Ishikawa (cell line): ENCODE data around the gene PPM1L.

Source experiments
- CEBPB ChIP-seq: IDR thresholded peaks from 2 replicates; pipeline ENCODE4 v1.6.1; 2012
- CREB1 ChIP-seq: IDR thresholded peaks from 2 replicates; pipeline ENCODE4 v1.6.1; 2012; ENCODE audit warnings: low read depth
- EGR1 ChIP-seq: IDR thresholded peaks from 2 replicates; pipeline ENCODE4 v1.6.1; 2012
- EP300 ChIP-seq: IDR thresholded peaks from 2 replicates; pipeline ENCODE4 v1.6.1; 2012; ENCODE audit warnings: borderline replicate concordance
- FOXM1 ChIP-seq: IDR thresholded peaks from 2 replicates; pipeline ENCODE4 v1.6.1; 2012; ENCODE audit warnings: low read depth, borderline replicate concordance
- MAX ChIP-seq: IDR thresholded peaks from 2 replicates; pipeline ENCODE4 v1.6.1; 2012
- NFIC ChIP-seq: IDR thresholded peaks from 2 replicates; pipeline ENCODE4 v1.6.1; 2012
- RAD21 ChIP-seq: IDR thresholded peaks from 2 replicates; pipeline ENCODE4 v1.6.1; 2012; ENCODE audit warnings: low read depth
- REST ChIP-seq: IDR thresholded peaks from 2 replicates; pipeline ENCODE4 v1.6.1; 2012; ENCODE audit warnings: low read depth, mild to moderate bottlenecking
- TAF1 ChIP-seq: IDR thresholded peaks from 2 replicates; pipeline ENCODE4 v1.6.1; 2012; ENCODE audit warnings: low read depth, mild to moderate bottlenecking
- TCF12 ChIP-seq: IDR thresholded peaks from 2 replicates; pipeline ENCODE4 v1.6.1; 2012; ENCODE audit warnings: low read depth
- TEAD4 ChIP-seq: IDR thresholded peaks from 2 replicates; pipeline ENCODE4 v1.6.1; 2012
- YY1 ChIP-seq: IDR thresholded peaks from 2 replicates; pipeline ENCODE4 v1.6.1; 2012; ENCODE audit warnings: low read depth
- ZBTB7A ChIP-seq: IDR thresholded peaks from 2 replicates; pipeline ENCODE4 v1.6.1; 2012; ENCODE audit warnings: low read depth
- TF ChIP-seq, protein P1 (sequence below): IDR thresholded peaks from 2 replicates; pipeline ENCODE4 v1.6.1; 2012

PPM1L gene

DNA sequence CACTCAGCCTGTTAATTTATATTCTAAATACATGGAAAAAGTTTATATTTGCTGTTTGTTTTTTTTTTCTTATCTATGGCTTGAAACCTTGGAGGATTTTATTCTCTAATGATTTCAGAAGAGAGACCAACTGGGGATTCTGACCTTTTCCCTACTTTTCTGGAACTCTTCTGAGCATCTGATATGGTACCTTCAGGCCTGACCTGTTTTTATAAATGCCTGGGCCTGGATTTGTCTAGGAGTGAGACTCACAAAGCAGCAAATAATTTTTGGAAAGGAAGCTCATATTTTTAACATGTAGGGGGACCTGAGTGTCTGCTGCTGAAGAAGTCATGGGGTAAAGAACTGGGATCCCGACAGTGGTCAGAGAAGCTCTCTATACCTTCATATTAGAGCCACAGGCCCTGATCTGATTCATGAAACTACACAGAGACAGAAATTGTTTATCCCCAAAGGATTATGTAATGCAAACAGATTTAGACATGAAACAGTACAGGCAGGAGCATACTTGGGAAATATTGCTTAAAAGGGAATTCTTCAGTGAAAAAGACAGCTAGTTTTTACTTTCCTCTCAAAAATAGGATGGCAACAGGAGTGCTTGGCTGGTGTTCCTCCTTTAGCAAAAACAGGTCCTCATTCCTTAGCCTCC lies 15.9 kb downstream of the PPM1L start:
- TF ChIP-seq RAD21 = no peak
- no peak for TF ChIP-seq FOXM1
- TF ChIP-seq, protein P1, sequence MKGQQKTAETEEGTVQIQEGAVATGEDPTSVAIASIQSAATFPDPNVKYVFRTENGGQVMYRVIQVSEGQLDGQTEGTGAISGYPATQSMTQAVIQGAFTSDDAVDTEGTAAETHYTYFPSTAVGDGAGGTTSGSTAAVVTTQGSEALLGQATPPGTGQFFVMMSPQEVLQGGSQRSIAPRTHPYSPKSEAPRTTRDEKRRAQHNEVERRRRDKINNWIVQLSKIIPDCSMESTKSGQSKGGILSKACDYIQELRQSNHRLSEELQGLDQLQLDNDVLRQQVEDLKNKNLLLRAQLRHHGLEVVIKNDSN = no peak
- no peak for TF ChIP-seq YY1
- no peak for TF ChIP-seq EP300
- no peak for TF ChIP-seq CEBPB
- no peak for TF ChIP-seq CREB1
- no peak for TF ChIP-seq TAF1
- no peak for TF ChIP-seq TCF12
- no peak for TF ChIP-seq TEAD4

GRCh38 chr3:160773722-160774121 lies 17.7 kb downstream of the PPM1L start:
- no peak for TF ChIP-seq EP300
- no peak for TF ChIP-seq TAF1
- no peak for TF ChIP-seq CREB1
- TF ChIP-seq RAD21 = no peak
- TF ChIP-seq ZBTB7A = no peak
- no peak for TF ChIP-seq TCF12
- no peak for TF ChIP-seq YY1
- no peak for TF ChIP-seq EGR1
- TF ChIP-seq REST = no peak
- TF ChIP-seq MAX = no peak
- TF ChIP-seq FOXM1 = no peak
- no peak for TF ChIP-seq NFIC
- no peak for TF ChIP-seq CEBPB
- TF ChIP-seq, protein P1 = no peak
- TF ChIP-seq TEAD4 = no peak

GRCh38 chr3:160774172-160774571 lies 18.1 kb downstream of the PPM1L start:
- TF ChIP-seq MAX = no peak
- no peak for TF ChIP-seq CREB1
- no peak for TF ChIP-seq YY1
- no peak for TF ChIP-seq TEAD4
- TF ChIP-seq, protein P1 = no peak
- TF ChIP-seq REST = no peak
- TF ChIP-seq TCF12 = no peak
- no peak for TF ChIP-seq TAF1

DNA sequence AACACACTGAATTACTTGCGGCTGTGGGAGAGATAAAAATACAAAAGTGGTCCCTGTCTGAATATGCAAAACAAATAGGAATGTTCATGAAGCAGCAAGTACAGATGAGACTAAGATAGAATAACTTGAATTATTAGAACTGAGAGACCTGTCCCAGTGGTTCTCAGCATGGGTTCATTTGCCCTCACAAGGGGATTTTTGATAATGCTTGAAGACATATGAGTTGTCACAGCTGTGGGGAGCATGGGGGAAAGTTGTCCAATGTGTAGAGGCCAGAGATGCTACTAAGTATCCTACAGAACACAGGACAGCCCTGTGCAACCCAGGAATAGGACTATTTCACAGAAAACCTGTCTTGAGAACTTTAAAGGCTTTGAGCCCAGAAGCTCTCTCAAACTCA lies 22.4 kb downstream of the PPM1L start:
- TF ChIP-seq CEBPB (no peak), REST (no peak), YY1 (no peak), MAX (no peak), CREB1 (no peak), NFIC (no peak), TAF1 (no peak), RAD21 (no peak), EGR1 (no peak), TEAD4 (no peak), FOXM1 (no peak), EP300 (no peak), ZBTB7A (no peak), TCF12 (no peak)
- TF ChIP-seq, protein P1 = no peak
